Suprapubic skin (tissue), 4 donors: Measurements from ENCODE around the gene NBPF1.
"Not testable (repeated sequence)": the region's sequence is repeated elsewhere in the genome, so short reads cannot be mapped to it uniquely, and the experiment has no call there.

Experiments
- CTCF ChIP-seq, 2 donors: fragments of 200-600 bp in 1 of 2; fragments of 450-650 bp in 1 of 2; sonication (generic) in 1 of 2; IDR thresholded peaks; one replicate each; pipeline ENCODE4 v1.5.1; 2016 to 2019; ENCODE audit warnings: antibody characterized with exemption in 2 of 2, mild to moderate bottlenecking in 1 of 2, moderate library complexity in 1 of 2
- POLR2A ChIP-seq, 2 donors: fragments of 450-650 bp; IDR thresholded peaks; one replicate each; pipeline ENCODE4 v1.6.1; 2017; ENCODE audit warnings: antibody characterized with exemption in 2 of 2, mild to moderate bottlenecking in 2 of 2, moderate library complexity in 2 of 2
- POLR2AphosphoS5 ChIP-seq, 3 donors: sonication (generic); formaldehyde crosslinking; IDR thresholded peaks; one replicate each; pipeline ENCODE4 v1.6.1; 2017; ENCODE audit warnings: antibody characterized with exemption in 3 of 3

GRCh38 chr1:16610553-16610952 lies 2.8 kb downstream of the NBPF1 start:
- not testable (repeated sequence) for TF ChIP-seq CTCF, POLR2AphosphoS5, POLR2A (IDR thresholded peaks at IDR 0.05)
